ENCODE results near the gene SPTLC3.

DNA sequence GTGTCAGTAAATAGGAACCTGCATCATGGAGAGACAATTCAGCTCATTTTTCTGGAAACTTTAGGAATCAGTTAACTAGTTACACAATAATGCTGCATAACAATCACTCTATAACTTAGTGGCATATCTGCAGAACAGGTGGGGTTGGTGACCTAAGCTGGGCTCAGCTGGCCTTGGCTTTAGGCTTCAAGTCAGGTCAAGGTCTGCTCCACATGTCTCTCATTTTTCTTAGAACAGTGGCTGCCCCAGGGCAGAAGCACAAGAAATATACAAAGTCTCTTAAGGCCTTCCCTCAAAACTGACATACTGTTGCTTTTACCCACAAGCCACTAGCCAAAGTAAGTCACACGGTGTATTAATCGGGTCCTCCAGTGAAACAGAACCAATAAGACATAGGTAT lies 198.2 kb downstream of the SPTLC3 start:
- TF ChIP-seq, protein P1, sequence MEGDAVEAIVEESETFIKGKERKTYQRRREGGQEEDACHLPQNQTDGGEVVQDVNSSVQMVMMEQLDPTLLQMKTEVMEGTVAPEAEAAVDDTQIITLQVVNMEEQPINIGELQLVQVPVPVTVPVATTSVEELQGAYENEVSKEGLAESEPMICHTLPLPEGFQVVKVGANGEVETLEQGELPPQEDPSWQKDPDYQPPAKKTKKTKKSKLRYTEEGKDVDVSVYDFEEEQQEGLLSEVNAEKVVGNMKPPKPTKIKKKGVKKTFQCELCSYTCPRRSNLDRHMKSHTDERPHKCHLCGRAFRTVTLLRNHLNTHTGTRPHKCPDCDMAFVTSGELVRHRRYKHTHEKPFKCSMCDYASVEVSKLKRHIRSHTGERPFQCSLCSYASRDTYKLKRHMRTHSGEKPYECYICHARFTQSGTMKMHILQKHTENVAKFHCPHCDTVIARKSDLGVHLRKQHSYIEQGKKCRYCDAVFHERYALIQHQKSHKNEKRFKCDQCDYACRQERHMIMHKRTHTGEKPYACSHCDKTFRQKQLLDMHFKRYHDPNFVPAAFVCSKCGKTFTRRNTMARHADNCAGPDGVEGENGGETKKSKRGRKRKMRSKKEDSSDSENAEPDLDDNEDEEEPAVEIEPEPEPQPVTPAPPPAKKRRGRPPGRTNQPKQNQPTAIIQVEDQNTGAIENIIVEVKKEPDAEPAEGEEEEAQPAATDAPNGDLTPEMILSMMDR (conservative IDR thresholded peaks at IDR 0.05; ENCODE audit: low read depth in 2 of 2) = no peak
- no peak for TF ChIP-seq EZH2phosphoT487 (IDR thresholded peaks at IDR 0.05; ENCODE audit: unreplicated experiment)
- TF ChIP-seq, protein P2, sequence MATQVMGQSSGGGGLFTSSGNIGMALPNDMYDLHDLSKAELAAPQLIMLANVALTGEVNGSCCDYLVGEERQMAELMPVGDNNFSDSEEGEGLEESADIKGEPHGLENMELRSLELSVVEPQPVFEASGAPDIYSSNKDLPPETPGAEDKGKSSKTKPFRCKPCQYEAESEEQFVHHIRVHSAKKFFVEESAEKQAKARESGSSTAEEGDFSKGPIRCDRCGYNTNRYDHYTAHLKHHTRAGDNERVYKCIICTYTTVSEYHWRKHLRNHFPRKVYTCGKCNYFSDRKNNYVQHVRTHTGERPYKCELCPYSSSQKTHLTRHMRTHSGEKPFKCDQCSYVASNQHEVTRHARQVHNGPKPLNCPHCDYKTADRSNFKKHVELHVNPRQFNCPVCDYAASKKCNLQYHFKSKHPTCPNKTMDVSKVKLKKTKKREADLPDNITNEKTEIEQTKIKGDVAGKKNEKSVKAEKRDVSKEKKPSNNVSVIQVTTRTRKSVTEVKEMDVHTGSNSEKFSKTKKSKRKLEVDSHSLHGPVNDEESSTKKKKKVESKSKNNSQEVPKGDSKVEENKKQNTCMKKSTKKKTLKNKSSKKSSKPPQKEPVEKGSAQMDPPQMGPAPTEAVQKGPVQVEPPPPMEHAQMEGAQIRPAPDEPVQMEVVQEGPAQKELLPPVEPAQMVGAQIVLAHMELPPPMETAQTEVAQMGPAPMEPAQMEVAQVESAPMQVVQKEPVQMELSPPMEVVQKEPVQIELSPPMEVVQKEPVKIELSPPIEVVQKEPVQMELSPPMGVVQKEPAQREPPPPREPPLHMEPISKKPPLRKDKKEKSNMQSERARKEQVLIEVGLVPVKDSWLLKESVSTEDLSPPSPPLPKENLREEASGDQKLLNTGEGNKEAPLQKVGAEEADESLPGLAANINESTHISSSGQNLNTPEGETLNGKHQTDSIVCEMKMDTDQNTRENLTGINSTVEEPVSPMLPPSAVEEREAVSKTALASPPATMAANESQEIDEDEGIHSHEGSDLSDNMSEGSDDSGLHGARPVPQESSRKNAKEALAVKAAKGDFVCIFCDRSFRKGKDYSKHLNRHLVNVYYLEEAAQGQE (IDR thresholded peaks at IDR 0.05; ENCODE audit: unreplicated experiment) = no peak
- TF ChIP-seq EZH2 (IDR thresholded peaks at IDR 0.05; ENCODE audit: low read depth, unreplicated experiment) = no peak
- no peak for TF ChIP-seq STAT1 (IDR thresholded peaks at IDR 0.05; ENCODE audit: unreplicated experiment)
- TF ChIP-seq ZNF114 (CRISPR knock-in tag; IDR thresholded peaks at IDR 0.05) = no peak
- no peak for TF ChIP-seq POLR2AphosphoS5 (IDR thresholded peaks at IDR 0.05; ENCODE audit: low read depth)
- TF ChIP-seq NANOG (IDR thresholded peaks at IDR 0.05; ENCODE audit: borderline replicate concordance) = no peak
- no peak for TF ChIP-seq JUNB (IDR thresholded peaks at IDR 0.05; ENCODE audit: unreplicated experiment)
